HG02610 (cell line): ENCODE results near the gene PNCK.
"Not testable (repeated sequence)": the region's sequence is repeated elsewhere in the genome, so short reads cannot be mapped to it uniquely, and the experiment has no call there.

Experiments
- ATAC-seq: cut with Tn5 transposase; IDR thresholded peaks from one replicate; pipeline ENCODE4 v1.9.1; 2021; ENCODE audit warnings: mild to moderate bottlenecking, moderate library complexity; ENCODE audit not compliant: unreplicated experiment

The PNCK gene

GRCh38 chrX:153699210-153699783 lies 25.7 kb upstream of the PNCK start:
- ATAC-seq: not testable (repeated sequence)

GRCh38 chrX:153697924-153698865 lies 24.6 kb upstream of the PNCK start:
- ATAC-seq: no peak

GRCh38 chrX:153696986-153697722 lies 23.5 kb upstream of the PNCK start:
- not testable (repeated sequence) for ATAC-seq

GRCh38 chrX:153696538-153696937 lies 22.9 kb upstream of the PNCK start:
- not testable (repeated sequence) for ATAC-seq

- no peak for ATAC-seq
Measured at GRCh38 chrX:153696100-153696499, 22.5 kb upstream of the PNCK start.

GRCh38 chrX:153694687-153695270 lies 21.2 kb upstream of the PNCK start:
- ATAC-seq: no peak

- not testable (repeated sequence) for ATAC-seq
Measured at GRCh38 chrX:153694256-153694655, 20.6 kb upstream of the PNCK start.

- no peak for ATAC-seq
Measured at GRCh38 chrX:153693216-153694086, 19.8 kb upstream of the PNCK start.

GRCh38 chrX:153692611-153693156 lies 19.1 kb upstream of the PNCK start:
- no peak for ATAC-seq

- no peak for ATAC-seq
Measured at GRCh38 chrX:153692003-153692402, 18.4 kb upstream of the PNCK start.

- not testable (repeated sequence) for ATAC-seq
Measured at GRCh38 chrX:153691032-153691827, 17.6 kb upstream of the PNCK start.

- no peak for ATAC-seq
Measured at GRCh38 chrX:153690466-153690865, 16.9 kb upstream of the PNCK start.

GRCh38 chrX:153689654-153690465 lies 16.2 kb upstream of the PNCK start:
- ATAC-seq: no peak

GRCh38 chrX:153688911-153689590 lies 15.4 kb upstream of the PNCK start:
- no peak for ATAC-seq

- ATAC-seq: no peak
Measured at GRCh38 chrX:153688506-153688905, 14.9 kb upstream of the PNCK start.

- ATAC-seq: no peak
Measured at GRCh38 chrX:153688071-153688470, 14.5 kb upstream of the PNCK start.

GRCh38 chrX:153687121-153688039 lies 13.8 kb upstream of the PNCK start, which contains the start of gene SLC6A8:
TSS of gene SLC6A8 (plus strand) at chrX:153687926. CDS start at chrX:153688575, 649 bp downstream.
- ATAC-seq: no peak
